ENCODE data around the gene CPM. TPM values are rescaled to one million over a fixed set of nuclear protein-coding genes. Genes with fewer than 3 reads are reported as not detected.
"Not testable (repeated sequence)": the region's sequence is repeated elsewhere in the genome, so short reads cannot be mapped to it uniquely, and the experiment has no call there.

CPM gene
- total RNA-seq, 1 donor: 3.6 TPM

DNA sequence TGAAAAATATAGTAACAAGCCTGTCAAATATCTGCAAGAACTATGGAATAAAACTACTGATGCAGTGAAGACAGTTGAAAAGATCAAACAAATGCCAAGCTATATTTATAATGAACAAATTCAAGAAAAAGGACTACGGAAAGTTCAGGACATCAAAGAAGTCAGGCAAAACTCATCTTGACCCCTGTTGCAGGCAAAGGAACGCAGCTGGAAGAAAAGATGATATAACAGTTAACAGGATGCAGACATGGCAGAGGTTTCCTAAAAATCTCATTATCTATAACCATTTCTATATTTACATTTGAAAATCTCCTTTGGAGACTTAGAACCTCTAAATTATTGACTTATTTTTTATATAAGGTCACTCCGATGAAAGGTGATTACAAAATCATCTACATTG is 90.8 kb downstream of the CPM start:
- H3K4me1 ChIP-seq (ENCODE audit: insufficient read depth, low read length): no peaks in the 10 kb centered on the region
- no peaks in the 10 kb centered on the region for H3K9me3 ChIP-seq (ENCODE audit: low read depth, low read length)
- no peak for DNase-seq (ENCODE audit: insufficient read length, low spot score, missing footprints)
- peaks cover 22% of the 10 kb centered on the region for H4K20me1 ChIP-seq (ENCODE audit: insufficient read depth, low read length)
- no peaks in the 10 kb centered on the region for H3K79me2 ChIP-seq (ENCODE audit: insufficient read depth, low read length)
- peaks cover 80% of the 10 kb centered on the region for H3K36me3 ChIP-seq (ENCODE audit: insufficient read depth, low read length)
- no peak overlapping the region for H2AFZ ChIP-seq (ENCODE audit: low read length)
- no peak overlapping the region for H3K27ac ChIP-seq (ENCODE audit: low read depth, low read length)
- no peaks in the 10 kb centered on the region for H3K27me3 ChIP-seq (ENCODE audit: insufficient read depth, low read length)
- H3K4me2 ChIP-seq (ENCODE audit: insufficient read depth, low read length): no peak overlapping the region
- TF ChIP-seq, protein P1, sequence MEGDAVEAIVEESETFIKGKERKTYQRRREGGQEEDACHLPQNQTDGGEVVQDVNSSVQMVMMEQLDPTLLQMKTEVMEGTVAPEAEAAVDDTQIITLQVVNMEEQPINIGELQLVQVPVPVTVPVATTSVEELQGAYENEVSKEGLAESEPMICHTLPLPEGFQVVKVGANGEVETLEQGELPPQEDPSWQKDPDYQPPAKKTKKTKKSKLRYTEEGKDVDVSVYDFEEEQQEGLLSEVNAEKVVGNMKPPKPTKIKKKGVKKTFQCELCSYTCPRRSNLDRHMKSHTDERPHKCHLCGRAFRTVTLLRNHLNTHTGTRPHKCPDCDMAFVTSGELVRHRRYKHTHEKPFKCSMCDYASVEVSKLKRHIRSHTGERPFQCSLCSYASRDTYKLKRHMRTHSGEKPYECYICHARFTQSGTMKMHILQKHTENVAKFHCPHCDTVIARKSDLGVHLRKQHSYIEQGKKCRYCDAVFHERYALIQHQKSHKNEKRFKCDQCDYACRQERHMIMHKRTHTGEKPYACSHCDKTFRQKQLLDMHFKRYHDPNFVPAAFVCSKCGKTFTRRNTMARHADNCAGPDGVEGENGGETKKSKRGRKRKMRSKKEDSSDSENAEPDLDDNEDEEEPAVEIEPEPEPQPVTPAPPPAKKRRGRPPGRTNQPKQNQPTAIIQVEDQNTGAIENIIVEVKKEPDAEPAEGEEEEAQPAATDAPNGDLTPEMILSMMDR (IDR thresholded peaks at IDR 0.05; ENCODE audit: extremely low read depth, low read depth, low read length): no peak
- H3K4me3 ChIP-seq (ENCODE audit: insufficient read depth, low read length): no peak overlapping the region

DNA sequence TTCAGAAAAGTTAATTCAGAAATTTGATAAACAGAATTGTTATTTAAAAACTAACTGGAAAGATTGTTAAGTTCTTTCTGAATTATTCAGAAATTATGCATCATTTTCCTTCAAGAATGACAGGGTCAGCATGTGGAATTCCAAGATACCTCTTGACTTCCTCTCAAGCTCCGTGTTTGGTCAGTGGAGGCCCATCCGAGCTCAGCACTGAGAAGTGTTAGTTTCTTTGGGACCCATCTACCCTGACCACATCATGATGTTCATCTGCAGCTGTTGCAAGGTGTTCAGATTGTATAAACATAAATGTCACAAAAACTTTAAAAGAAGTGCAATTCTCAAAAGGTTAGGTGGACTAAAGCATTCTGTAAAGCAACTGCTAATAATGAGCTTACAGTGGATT is 91.3 kb downstream of the CPM start:
- Histone ChIP-seq H3K4me1 (ENCODE audit: insufficient read depth, low read length) (no peaks in the 10 kb centered on the region), H4K20me1 (ENCODE audit: insufficient read depth, low read length) (peaks cover 22% of the 10 kb centered on the region), H3K36me3 (ENCODE audit: insufficient read depth, low read length) (peaks cover 84% of the 10 kb centered on the region), H3K4me2 (ENCODE audit: insufficient read depth, low read length) (no peak overlapping the region), H3K27me3 (ENCODE audit: insufficient read depth, low read length) (no peaks in the 10 kb centered on the region), H3K79me2 (ENCODE audit: insufficient read depth, low read length) (no peaks in the 10 kb centered on the region), H2AFZ (ENCODE audit: low read length) (no peak overlapping the region), H3K27ac (ENCODE audit: low read depth, low read length) (no peak overlapping the region), H3K4me3 (ENCODE audit: insufficient read depth, low read length) (no peak overlapping the region), H3K9me3 (ENCODE audit: low read depth, low read length) (no peaks in the 10 kb centered on the region)
- DNase-seq (ENCODE audit: insufficient read length, low spot score, missing footprints): no peak
- TF ChIP-seq, protein P1 (IDR thresholded peaks at IDR 0.05; ENCODE audit: extremely low read depth, low read depth, low read length): no peak

DNA sequence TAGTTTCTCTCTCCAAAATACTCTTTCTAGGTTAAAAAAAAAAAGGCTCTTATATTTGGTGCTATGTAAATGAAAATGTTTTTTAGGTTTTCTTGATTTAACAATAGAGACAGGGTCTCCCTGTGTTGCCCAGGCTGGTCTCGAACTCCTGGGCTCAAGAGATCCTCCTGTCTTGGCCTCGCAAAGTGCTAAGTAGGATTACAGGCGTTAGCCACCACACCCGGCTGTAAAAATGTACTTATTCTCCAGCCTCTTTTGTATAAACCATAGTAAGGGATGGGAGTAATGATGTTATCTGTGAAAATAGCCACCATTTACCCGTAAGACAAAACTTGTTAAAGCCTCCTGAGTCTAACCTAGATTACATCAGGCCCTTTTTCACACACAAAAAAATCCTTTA is 91.8 kb downstream of the CPM start:
- not testable (repeated sequence) for H3K27me3 ChIP-seq (ENCODE audit: insufficient read depth, low read length); H3K4me3 ChIP-seq (ENCODE audit: insufficient read depth, low read length); H3K27ac ChIP-seq (ENCODE audit: low read depth, low read length); DNase-seq (ENCODE audit: insufficient read length, low spot score, missing footprints); H2AFZ ChIP-seq (ENCODE audit: low read length); H3K9me3 ChIP-seq (ENCODE audit: low read depth, low read length); H3K4me1 ChIP-seq (ENCODE audit: insufficient read depth, low read length); H3K79me2 ChIP-seq (ENCODE audit: insufficient read depth, low read length); H3K4me2 ChIP-seq (ENCODE audit: insufficient read depth, low read length)
- Histone ChIP-seq H3K36me3 (ENCODE audit: insufficient read depth, low read length) (peaks cover 89% of the 10 kb centered on the region), H4K20me1 (ENCODE audit: insufficient read depth, low read length) (peaks cover 22% of the 10 kb centered on the region)

DNA sequence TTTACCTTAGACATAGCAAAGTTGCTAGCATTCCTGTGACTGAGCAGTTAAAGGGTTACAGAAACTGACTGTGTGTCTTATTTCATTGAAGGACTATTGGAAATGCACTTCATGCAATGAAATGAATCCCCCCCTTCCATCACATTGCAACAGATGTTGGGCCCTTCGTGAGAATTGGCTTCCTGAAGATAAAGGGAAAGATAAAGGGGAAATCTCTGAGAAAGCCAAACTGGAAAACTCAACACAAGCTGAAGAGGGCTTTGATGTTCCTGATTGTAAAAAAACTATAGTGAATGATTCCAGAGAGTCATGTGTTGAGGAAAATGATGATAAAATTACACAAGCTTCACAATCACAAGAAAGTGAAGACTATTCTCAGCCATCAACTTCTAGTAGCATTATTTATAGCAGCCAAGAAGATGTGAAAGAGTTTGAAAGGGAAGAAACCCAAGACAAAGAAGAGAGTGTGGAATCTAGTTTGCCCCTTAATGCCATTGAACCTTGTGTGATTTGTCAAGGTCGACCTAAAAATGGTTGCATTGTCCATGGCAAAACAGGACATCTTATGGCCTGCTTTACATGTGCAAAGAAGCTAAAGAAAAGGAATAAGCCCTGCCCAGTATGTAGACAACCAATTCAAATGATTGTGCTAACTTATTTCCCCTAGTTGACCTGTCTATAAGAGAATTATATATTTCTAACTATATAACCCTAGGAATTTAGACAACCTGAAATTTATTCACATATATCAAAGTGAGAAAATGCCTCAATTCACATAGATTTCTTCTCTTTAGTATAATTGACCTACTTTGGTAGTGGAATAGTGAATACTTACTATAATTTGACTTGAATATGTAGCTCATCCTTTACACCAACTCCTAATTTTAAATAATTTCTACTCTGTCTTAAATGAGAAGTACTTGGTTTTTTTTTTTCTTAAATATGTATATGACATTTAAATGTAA is 93.5 kb downstream of the CPM start:
- Histone ChIP-seq H3K27ac (ENCODE audit: low read depth, low read length) (no peak overlapping the region), H3K4me1 (ENCODE audit: insufficient read depth, low read length) (no peaks in the 10 kb centered on the region), H3K4me2 (ENCODE audit: insufficient read depth, low read length) (no peak overlapping the region), H4K20me1 (ENCODE audit: insufficient read depth, low read length) (peaks cover 23% of the 10 kb centered on the region), H2AFZ (ENCODE audit: low read length) (no peak overlapping the region), H3K9me3 (ENCODE audit: low read depth, low read length) (no peaks in the 10 kb centered on the region), H3K79me2 (ENCODE audit: insufficient read depth, low read length) (peaks cover 5% of the 10 kb centered on the region), H3K27me3 (ENCODE audit: insufficient read depth, low read length) (no peaks in the 10 kb centered on the region), H3K4me3 (ENCODE audit: insufficient read depth, low read length) (no peak overlapping the region), H3K36me3 (ENCODE audit: insufficient read depth, low read length) (peaks cover 96% of the 10 kb centered on the region)
- TF ChIP-seq, protein P1 (IDR thresholded peaks at IDR 0.05; ENCODE audit: extremely low read depth, low read depth, low read length): no peak
- no peak for DNase-seq (ENCODE audit: insufficient read length, low spot score, missing footprints)

Data from osteoblast (primary cell).